Measurements from ENCODE around the gene SHC2. TPM values are rescaled to one million over a fixed set of nuclear protein-coding genes. Genes with fewer than 3 reads are reported as not detected.

SHC2 gene
- total and polyA plus RNA-seq, 2 donors (not counting 3 experiments of a cell fraction or from before 2014, with no cell fraction given), result 7.5 to 11.8 TPM

DNA sequence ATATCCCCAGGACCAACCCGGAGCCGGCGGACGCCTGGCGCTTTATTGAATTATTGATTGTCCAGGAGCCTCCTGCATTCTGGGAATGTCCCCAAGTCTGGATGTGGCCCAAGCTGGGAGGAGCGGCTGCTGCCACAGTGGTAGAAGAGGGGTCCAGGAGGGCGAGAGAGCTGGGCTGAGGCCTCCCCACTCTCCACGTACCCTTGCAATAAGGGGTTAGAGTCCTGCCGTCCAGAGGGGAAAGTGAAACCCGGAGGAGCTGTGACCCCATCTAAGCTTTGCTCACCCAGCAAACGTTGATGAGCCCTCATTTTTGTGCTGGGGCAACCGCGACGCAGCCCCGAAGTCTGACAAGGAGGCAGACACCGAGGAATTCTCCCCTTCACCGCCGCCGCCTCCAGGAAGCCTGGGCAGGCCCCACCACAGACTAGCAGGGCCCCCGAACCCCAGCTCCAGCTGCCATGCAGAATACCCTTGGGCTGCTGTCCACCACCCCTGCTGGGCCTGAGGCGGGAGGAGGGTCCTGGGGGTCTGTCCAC is 50.5 kb downstream of the SHC2 start:
- POLR2A ChIA-PET, result no interaction called here
- intact Hi-C loops (cut with micrococcal nuclease), result no loop called here

DNA sequence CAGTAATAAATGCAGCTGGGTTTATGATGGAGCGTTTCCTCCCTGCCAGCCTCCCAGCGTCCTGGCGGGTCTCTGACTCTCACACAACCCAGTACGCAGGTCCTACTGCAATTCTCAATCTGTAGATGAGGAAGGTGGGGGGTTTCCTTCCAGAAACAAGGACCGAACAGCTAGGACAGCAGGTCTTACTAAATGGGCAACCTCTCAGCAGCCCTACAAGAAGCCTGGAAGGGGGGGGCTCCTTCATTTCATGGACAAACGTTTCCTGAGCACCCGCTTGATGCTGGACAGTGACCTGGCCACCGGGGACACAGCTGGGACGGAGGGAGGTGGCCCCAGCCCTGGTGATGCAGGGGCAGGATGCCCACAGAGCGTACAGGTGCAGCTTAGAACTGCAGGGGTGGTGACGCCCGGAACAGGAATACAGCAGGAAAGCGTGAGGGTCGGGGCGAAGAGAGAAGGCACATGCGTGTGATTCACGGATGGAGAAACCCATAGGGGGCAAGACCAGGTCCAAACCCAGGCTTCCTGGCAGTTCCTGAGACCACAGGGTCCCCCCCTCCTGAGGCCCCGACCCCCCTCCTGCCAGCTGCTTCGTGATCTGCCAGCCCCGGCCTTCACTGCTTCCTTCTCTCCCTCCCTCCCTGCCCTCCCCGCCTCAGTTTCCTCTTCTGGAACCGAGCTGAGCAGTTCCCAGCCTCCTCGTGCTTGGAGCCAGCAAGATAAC is 51.2 kb downstream of the SHC2 start:
- H4K20me1 ChIP-seq (replicated peaks; ENCODE audit: control insufficient read depth, extremely low read depth, insufficient read depth, low read length), result no peaks in the 10 kb centered on the region
- no peak overlapping the region for H3K9ac ChIP-seq (replicated peaks; ENCODE audit: extremely low read depth, insufficient read depth, low read length)
- CTCF ChIA-PET, result interaction anchor here (1.2 kb wide), 1 partner anchor 70 kb away, joined by 3 read pairs; no protein-coding TSS in a partner anchor
- POLR2A ChIA-PET, result no interaction called here
- DNase-seq (ENCODE audit: low read depth, low spot score), result no peak
- dilution Hi-C loops (cut with MboI; ENCODE audit: extremely low pct_ligation_motif_present, low sequenced_read_pairs), result no loop called here
- intact Hi-C loops (cut with micrococcal nuclease), result no loop called here
- no peak overlapping the region for H3K27ac ChIP-seq (ENCODE audit: insufficient read depth, low read depth, low read length)
- no peaks in the 10 kb centered on the region for H3K36me3 ChIP-seq (ENCODE audit: control insufficient read depth in 2 of 2, extremely low read depth in 1 of 2, insufficient read depth in 2 of 2, low read length in 2 of 2)
- H3K4me1 ChIP-seq (ENCODE audit: control insufficient read depth, extremely low read depth, insufficient read depth, low read length), result peaks cover 3% of the 10 kb centered on the region
- TF ChIP-seq, protein P1, sequence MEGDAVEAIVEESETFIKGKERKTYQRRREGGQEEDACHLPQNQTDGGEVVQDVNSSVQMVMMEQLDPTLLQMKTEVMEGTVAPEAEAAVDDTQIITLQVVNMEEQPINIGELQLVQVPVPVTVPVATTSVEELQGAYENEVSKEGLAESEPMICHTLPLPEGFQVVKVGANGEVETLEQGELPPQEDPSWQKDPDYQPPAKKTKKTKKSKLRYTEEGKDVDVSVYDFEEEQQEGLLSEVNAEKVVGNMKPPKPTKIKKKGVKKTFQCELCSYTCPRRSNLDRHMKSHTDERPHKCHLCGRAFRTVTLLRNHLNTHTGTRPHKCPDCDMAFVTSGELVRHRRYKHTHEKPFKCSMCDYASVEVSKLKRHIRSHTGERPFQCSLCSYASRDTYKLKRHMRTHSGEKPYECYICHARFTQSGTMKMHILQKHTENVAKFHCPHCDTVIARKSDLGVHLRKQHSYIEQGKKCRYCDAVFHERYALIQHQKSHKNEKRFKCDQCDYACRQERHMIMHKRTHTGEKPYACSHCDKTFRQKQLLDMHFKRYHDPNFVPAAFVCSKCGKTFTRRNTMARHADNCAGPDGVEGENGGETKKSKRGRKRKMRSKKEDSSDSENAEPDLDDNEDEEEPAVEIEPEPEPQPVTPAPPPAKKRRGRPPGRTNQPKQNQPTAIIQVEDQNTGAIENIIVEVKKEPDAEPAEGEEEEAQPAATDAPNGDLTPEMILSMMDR (IDR thresholded peaks at IDR 0.05; ENCODE audit: extremely low read depth in 1 of 2, insufficient read depth in 1 of 2, low read depth in 1 of 2, low read length in 2 of 2), result no peak
- TF ChIP-seq FOS (IDR thresholded peaks at IDR 0.05; ENCODE audit: borderline replicate concordance, insufficient read depth, low read length) (no peak), EZH2 (IDR thresholded peaks at IDR 0.05; ENCODE audit: borderline replicate concordance, low read depth, low read length, severe bottlenecking) (peak; percentile 63)
- FAIRE-seq, result no peak
- no peaks in the 10 kb centered on the region for H3K9me3 ChIP-seq (replicated peaks; ENCODE audit: control insufficient read depth, insufficient read depth, low read length)
- no peaks in the 10 kb centered on the region for H3K79me2 ChIP-seq (ENCODE audit: control insufficient read depth, insufficient read depth, low read length)
- H3K4me2 ChIP-seq (ENCODE audit: insufficient read depth, low read length), result peak overlapping the region; percentile 36
- H3K27me3 ChIP-seq (ENCODE audit: control insufficient read depth in 2 of 2, insufficient read depth in 2 of 2, low read length in 2 of 2), result peaks cover 11 to 14% of the 10 kb centered on the region in 2 experiments
- no TSS peak for BruUV-seq (replicated peaks)
- H3K4me3 ChIP-seq (replicated peaks in 1 of 3; ENCODE audit: insufficient read depth in 1 of 3, low read depth in 1 of 3, low read length in 3 of 3), result peak overlapping the region in 1 of 3 experiments; percentile 22
- no peak overlapping the region for H2AFZ ChIP-seq (ENCODE audit: low read depth, low read length)
- no peaks in the 10 kb centered on the region for H3K9me1 ChIP-seq (replicated peaks; ENCODE audit: control insufficient read depth, extremely low read depth, insufficient read depth, low read length)

More for the DNA sequence above, 50.5 kb downstream of the SHC2 start:
- H3K79me2 ChIP-seq (ENCODE audit: control insufficient read depth, insufficient read depth, low read length), result no peaks in the 10 kb centered on the region
- H3K9ac ChIP-seq (replicated peaks; ENCODE audit: extremely low read depth, insufficient read depth, low read length), result no peak overlapping the region
- H3K36me3 ChIP-seq (ENCODE audit: control insufficient read depth in 2 of 2, extremely low read depth in 1 of 2, insufficient read depth in 2 of 2, low read length in 2 of 2), result no peaks in the 10 kb centered on the region
- H2AFZ ChIP-seq (ENCODE audit: low read depth, low read length), result no peak overlapping the region
- TF ChIP-seq POLR2AphosphoS5 (IDR thresholded peaks at IDR 0.05; ENCODE audit: insufficient read depth, low read depth, low read length) (no peak), GATA2 (IDR thresholded peaks at IDR 0.05; ENCODE audit: insufficient read depth, insufficient read length, low read depth, low read length) (no peak)
- H3K4me2 ChIP-seq (ENCODE audit: insufficient read depth, low read length), result no peak overlapping the region
- DNase-seq (ENCODE audit: low read depth, low spot score) (no peak), FAIRE-seq (no peak)
- BruUV-seq (replicated peaks), result no TSS peak
- H4K20me1 ChIP-seq (replicated peaks; ENCODE audit: control insufficient read depth, extremely low read depth, insufficient read depth, low read length), result no peaks in the 10 kb centered on the region
- CTCF ChIA-PET, result interaction anchor here (1.2 kb wide), 1 partner anchor 70 kb away, joined by 3 read pairs; no protein-coding TSS in a partner anchor
- H3K9me1 ChIP-seq (replicated peaks; ENCODE audit: control insufficient read depth, extremely low read depth, insufficient read depth, low read length), result no peaks in the 10 kb centered on the region
- H3K9me3 ChIP-seq (replicated peaks; ENCODE audit: control insufficient read depth, insufficient read depth, low read length), result no peaks in the 10 kb centered on the region
- dilution Hi-C loops (cut with MboI; ENCODE audit: extremely low pct_ligation_motif_present, low sequenced_read_pairs), result no loop called here
- H3K27me3 ChIP-seq (ENCODE audit: control insufficient read depth in 2 of 2, insufficient read depth in 2 of 2, low read length in 2 of 2), result peaks cover 11 to 14% of the 10 kb centered on the region in 2 experiments
- H3K4me3 ChIP-seq (replicated peaks in 1 of 3; ENCODE audit: insufficient read depth in 1 of 3, low read depth in 1 of 3, low read length in 3 of 3), result no peak overlapping the region
- H3K27ac ChIP-seq (ENCODE audit: insufficient read depth, low read depth, low read length), result no peak overlapping the region
- peaks cover 3% of the 10 kb centered on the region for H3K4me1 ChIP-seq (ENCODE audit: control insufficient read depth, extremely low read depth, insufficient read depth, low read length)

Measured in endothelial cell of umbilical vein (primary cell).